A673 (cell line): ENCODE data around the gene NDOR1.

Experiments used
- CTCF ChIP-seq: fragments of 300-800, 200-600 bp; sonication (generic); conservative IDR thresholded peaks from 2 replicates; pipeline ENCODE4 v1.5.1; 2017; ENCODE audit warnings: low read depth, mild to moderate bottlenecking, antibody characterized with exemption, low read length, moderate library complexity, mixed read lengths
- EZH2 ChIP-seq: fragments of 200-600 bp; sonication (generic); IDR thresholded peaks from 2 replicates; pipeline ENCODE4 v1.6.1; 2017; ENCODE audit warnings: borderline replicate concordance, low read depth, mild to moderate bottlenecking, mixed read lengths, antibody characterized with exemption, low read length; ENCODE audit not compliant: poor library complexity, severe bottlenecking

GRCh38 chr9:137167747-137168572 is 37.5 kb upstream of the NDOR1 start:
- no peak for TF ChIP-seq CTCF
- TF ChIP-seq EZH2: peak; percentile 84
